Suprapubic skin (tissue), 4 donors: ENCODE measurements around the gene SH2D1A. TPM values are rescaled to one million over a fixed set of nuclear protein-coding genes. Genes with fewer than 3 reads are reported as not detected.

Source experiments
- DNase-seq, 2 donors: peaks; one replicate each; pipeline ENCODE4 v3.0.0-alpha.2; 2019; ENCODE audit warnings: low spot score in 2 of 2
- H3K27ac ChIP-seq: fragments of 200-600 bp; sonication (generic); one replicate; pipeline ENCODE4 v1.5.1; 2019
- H3K27me3 ChIP-seq: fragments of 200-600 bp; sonication (generic); one replicate; pipeline ENCODE4 v1.5.1; 2019
- H3K36me3 ChIP-seq: fragments of 200-600 bp; sonication (generic); one replicate; pipeline ENCODE4 v1.5.1; 2019
- H3K4me1 ChIP-seq: fragments of 200-600 bp; sonication (generic); one replicate; pipeline ENCODE4 v1.5.1; 2019
- H3K4me3 ChIP-seq: fragments of 200-600 bp; sonication (generic); one replicate; pipeline ENCODE4 v1.5.1; 2019; ENCODE audit warnings: mild to moderate bottlenecking
- H3K9me3 ChIP-seq: fragments of 200-600 bp; sonication (generic); one replicate; pipeline ENCODE4 v1.5.1; 2019
- EP300 ChIP-seq: sonication (generic); formaldehyde crosslinking; IDR thresholded peaks from one replicate; pipeline ENCODE4 v1.6.1; 2017; ENCODE audit warnings: antibody characterized with exemption
- POLR2A ChIP-seq, 2 donors: fragments of 450-650 bp; IDR thresholded peaks; one replicate each; pipeline ENCODE4 v1.6.1; 2017; ENCODE audit warnings: antibody characterized with exemption in 2 of 2, mild to moderate bottlenecking in 2 of 2, moderate library complexity in 2 of 2
- POLR2AphosphoS5 ChIP-seq, 3 donors: sonication (generic); formaldehyde crosslinking; IDR thresholded peaks; one replicate each; pipeline ENCODE4 v1.6.1; 2017; ENCODE audit warnings: antibody characterized with exemption in 3 of 3
- WGBS: methylation state at CpG from one replicate; pipeline ENCODE4 v1.1.5; 2018; 5-methylcytosine and 5-hydroxymethylcytosine counted together
- total RNA-seq, 4 donors: library from RNA; depleted of rRNA; stranded (reverse); fragments of >200 nt; gene quantifications; one replicate each; pipeline ENCODE4 v1.1.0, GENCODE V29; 2016
- TF ChIP-seq, protein P1 (sequence below), 2 donors: fragments of 200-600 bp in 1 of 2; fragments of 450-650 bp in 1 of 2; sonication (generic) in 1 of 2; IDR thresholded peaks; one replicate each; pipeline ENCODE4 v1.5.1; 2016 to 2019; ENCODE audit warnings: antibody characterized with exemption in 2 of 2, mild to moderate bottlenecking in 1 of 2, moderate library complexity in 1 of 2

The SH2D1A gene
- total RNA-seq, 4 donors from 2014 or later = 0.89 TPM; not detected in 3

- 85% methylated on average over 6 of the region's 6 CpGs for WGBS
- TF ChIP-seq EP300 (no peak), POLR2A (IDR thresholded peaks at IDR 0.05) (no peak), POLR2AphosphoS5 (IDR thresholded peaks at IDR 0.05) (no peak)
- TF ChIP-seq, protein P1, sequence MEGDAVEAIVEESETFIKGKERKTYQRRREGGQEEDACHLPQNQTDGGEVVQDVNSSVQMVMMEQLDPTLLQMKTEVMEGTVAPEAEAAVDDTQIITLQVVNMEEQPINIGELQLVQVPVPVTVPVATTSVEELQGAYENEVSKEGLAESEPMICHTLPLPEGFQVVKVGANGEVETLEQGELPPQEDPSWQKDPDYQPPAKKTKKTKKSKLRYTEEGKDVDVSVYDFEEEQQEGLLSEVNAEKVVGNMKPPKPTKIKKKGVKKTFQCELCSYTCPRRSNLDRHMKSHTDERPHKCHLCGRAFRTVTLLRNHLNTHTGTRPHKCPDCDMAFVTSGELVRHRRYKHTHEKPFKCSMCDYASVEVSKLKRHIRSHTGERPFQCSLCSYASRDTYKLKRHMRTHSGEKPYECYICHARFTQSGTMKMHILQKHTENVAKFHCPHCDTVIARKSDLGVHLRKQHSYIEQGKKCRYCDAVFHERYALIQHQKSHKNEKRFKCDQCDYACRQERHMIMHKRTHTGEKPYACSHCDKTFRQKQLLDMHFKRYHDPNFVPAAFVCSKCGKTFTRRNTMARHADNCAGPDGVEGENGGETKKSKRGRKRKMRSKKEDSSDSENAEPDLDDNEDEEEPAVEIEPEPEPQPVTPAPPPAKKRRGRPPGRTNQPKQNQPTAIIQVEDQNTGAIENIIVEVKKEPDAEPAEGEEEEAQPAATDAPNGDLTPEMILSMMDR (IDR thresholded peaks at IDR 0.05) = no peak
- H3K4me3 ChIP-seq = no peak overlapping the region
- no peaks in the 10 kb centered on the region for H3K4me1 ChIP-seq
- no peak for DNase-seq
- H3K36me3 ChIP-seq = no peaks in the 10 kb centered on the region
- H3K27me3 ChIP-seq = no peaks in the 10 kb centered on the region
- H3K9me3 ChIP-seq = no peaks in the 10 kb centered on the region
- no peak overlapping the region for H3K27ac ChIP-seq
Observed at GRCh38 chrX:124338733-124339514, 7.4 kb upstream of the SH2D1A start.

- DNase-seq = no peak
- TF ChIP-seq, protein P1 (IDR thresholded peaks at IDR 0.05) = no peak
- TF ChIP-seq EP300 (no peak), POLR2A (IDR thresholded peaks at IDR 0.05) (no peak), POLR2AphosphoS5 (IDR thresholded peaks at IDR 0.05) (no peak)
- H3K36me3 ChIP-seq = no peaks in the 10 kb centered on the region
- 42% methylated on average over 7 of the region's 7 CpGs for WGBS
- H3K27ac ChIP-seq = no peak overlapping the region
- H3K4me1 ChIP-seq = no peaks in the 10 kb centered on the region
- H3K27me3 ChIP-seq = no peaks in the 10 kb centered on the region
- no peaks in the 10 kb centered on the region for H3K9me3 ChIP-seq
- H3K4me3 ChIP-seq = no peak overlapping the region
Observed at GRCh38 chrX:124341396-124342132, 4.8 kb upstream of the SH2D1A start.

GRCh38 chrX:124342174-124342867 is 4.0 kb upstream of the SH2D1A start:
- Histone ChIP-seq H3K27me3 (no peaks in the 10 kb centered on the region), H3K27ac (no peak overlapping the region), H3K36me3 (no peaks in the 10 kb centered on the region), H3K4me1 (no peaks in the 10 kb centered on the region), H3K4me3 (no peak overlapping the region), H3K9me3 (no peaks in the 10 kb centered on the region)
- no peak for TF ChIP-seq POLR2AphosphoS5 (IDR thresholded peaks at IDR 0.05)
- TF ChIP-seq EP300 = no peak
- TF ChIP-seq, protein P1 (IDR thresholded peaks at IDR 0.05) = no peak
- 65% methylated on average over 7 of the region's 7 CpGs for WGBS
- DNase-seq = no peak

DNA sequence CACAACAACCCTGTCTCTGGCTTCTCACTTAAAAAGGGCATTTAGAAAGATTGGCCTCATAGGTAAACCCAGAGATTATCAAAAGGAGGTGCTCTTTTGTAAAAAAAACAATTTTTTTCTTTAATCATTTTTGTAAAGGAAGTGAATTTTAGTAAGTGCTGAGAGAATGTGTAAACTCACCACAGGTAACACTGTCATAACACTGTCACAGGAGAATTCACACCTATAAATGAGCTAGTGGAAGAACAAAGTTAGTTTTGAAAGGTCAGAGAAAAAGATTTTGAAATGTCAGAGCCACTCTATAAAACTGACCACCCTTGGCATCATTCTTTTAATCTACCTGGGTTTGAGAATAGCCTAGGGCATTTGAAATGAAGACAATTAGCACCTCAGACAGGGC is 3.3 kb upstream of the SH2D1A start:
- Histone ChIP-seq H3K4me3 (no peak overlapping the region), H3K36me3 (no peaks in the 10 kb centered on the region), H3K27me3 (no peaks in the 10 kb centered on the region), H3K9me3 (no peaks in the 10 kb centered on the region), H3K27ac (no peak overlapping the region), H3K4me1 (no peaks in the 10 kb centered on the region)
- no peak for DNase-seq
- TF ChIP-seq POLR2A (IDR thresholded peaks at IDR 0.05) (no peak), POLR2AphosphoS5 (IDR thresholded peaks at IDR 0.05) (no peak), EP300 (no peak)
- TF ChIP-seq, protein P1 (IDR thresholded peaks at IDR 0.05) = no peak

DNA sequence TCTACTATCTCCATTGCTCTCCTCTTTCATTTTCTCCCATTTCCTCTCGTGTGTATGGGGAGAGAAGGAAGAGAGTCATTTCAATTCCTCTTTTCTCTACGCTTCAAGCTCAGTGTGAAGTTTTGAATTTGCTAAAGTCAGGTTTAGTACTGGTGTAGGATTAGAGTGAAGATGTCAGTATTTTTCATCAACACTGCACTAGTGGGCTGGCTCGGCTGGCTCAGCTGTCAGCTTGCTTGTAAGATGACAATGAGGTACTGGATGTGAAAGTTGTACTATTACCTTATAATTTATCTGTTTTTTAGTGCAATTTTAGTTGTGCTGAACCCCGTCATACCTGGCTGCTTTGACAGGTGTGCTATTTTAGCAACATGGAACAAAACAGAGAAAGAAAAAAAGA is 2.1 kb upstream of the SH2D1A start:
- H3K4me1 ChIP-seq = no peaks in the 10 kb centered on the region
- no peak for DNase-seq
- H3K36me3 ChIP-seq = no peaks in the 10 kb centered on the region
- no peaks in the 10 kb centered on the region for H3K9me3 ChIP-seq
- H3K27ac ChIP-seq = no peak overlapping the region
- WGBS = 75% methylated on average over 4 of the region's 4 CpGs
- TF ChIP-seq EP300 (no peak), POLR2A (IDR thresholded peaks at IDR 0.05) (no peak), POLR2AphosphoS5 (IDR thresholded peaks at IDR 0.05) (no peak)
- TF ChIP-seq, protein P1 (IDR thresholded peaks at IDR 0.05) = no peak
- H3K4me3 ChIP-seq = no peak overlapping the region
- no peaks in the 10 kb centered on the region for H3K27me3 ChIP-seq
